Stimulated activated CD4-positive, alpha-beta T cell treated with anti-CD3 and anti-CD28 coated beads, Interleukin-12 subunit alpha, Interleukin-12 subunit beta, amount 100 ng/mL, for 48 hours (primary cell): ENCODE results near the gene SINHCAF.
A peak's percentile ranks its signal among the peaks of the same experiment; 100 is the strongest.
"Not testable (repeated sequence)": the region's sequence is repeated elsewhere in the genome, so short reads cannot be mapped to it uniquely, and the experiment has no call there.

ENCODE experiments used
- DNase-seq, 3 donors: peaks; one replicate each; pipeline ENCODE4 v3.0.0-alpha.2; 2020; ENCODE audit warnings: low read depth in 2 of 3, low spot score in 1 of 3

Gene SINHCAF

DNA sequence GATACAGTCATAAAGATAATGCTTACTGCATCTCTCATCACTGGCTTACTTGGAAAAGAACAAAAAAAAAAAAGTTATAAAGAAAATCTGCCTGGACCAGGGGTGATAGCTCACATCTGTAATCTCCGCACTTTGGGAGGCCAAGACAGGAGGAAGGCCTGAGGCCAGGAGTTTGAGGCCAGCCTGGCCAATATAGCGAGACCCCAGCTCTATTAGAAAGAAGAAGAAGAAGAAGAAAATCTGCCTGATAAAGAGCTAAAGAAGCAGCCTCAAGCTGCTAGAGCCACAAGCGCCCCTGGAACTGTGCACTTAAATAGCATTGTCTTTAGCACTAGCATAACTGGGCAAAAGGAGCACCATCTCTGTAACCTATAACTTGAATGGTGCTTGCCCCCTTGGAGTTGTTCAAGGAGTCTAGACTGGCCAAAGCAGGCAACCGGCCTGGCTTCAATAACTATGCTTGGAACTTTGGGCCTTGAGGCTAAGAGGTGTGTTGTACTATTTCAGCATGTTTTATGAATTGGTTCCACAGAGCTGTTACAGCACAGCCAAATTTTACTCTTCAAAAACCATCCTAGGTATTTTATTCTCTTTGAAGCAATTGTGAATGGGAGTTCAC lies 53.2 kb downstream of the SINHCAF start:
- no peak for DNase-seq

DNA sequence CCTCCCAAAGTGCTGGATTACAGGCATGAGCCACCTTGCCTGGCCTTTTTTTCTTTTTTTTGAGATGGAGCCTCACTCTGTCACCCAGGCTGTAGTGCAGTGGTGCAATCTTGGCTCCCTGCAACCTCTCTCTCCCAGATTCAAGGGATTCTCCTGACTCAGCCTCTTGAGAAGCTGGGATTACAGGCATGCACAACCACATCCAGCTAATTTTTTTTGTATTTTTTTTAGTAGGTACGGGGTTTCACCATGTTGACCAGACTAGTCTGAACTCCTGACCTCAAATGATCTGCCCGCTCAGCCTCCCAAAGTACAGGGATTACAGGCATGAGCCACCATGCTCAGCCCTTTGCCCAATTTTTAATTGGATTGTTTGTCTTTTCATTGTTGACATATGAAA lies 58.0 kb downstream of the SINHCAF start:
- DNase-seq = no peak

GRCh38 chr12:31265722-31266121 lies 60.2 kb downstream of the SINHCAF start:
- DNase-seq = no peak

DNA sequence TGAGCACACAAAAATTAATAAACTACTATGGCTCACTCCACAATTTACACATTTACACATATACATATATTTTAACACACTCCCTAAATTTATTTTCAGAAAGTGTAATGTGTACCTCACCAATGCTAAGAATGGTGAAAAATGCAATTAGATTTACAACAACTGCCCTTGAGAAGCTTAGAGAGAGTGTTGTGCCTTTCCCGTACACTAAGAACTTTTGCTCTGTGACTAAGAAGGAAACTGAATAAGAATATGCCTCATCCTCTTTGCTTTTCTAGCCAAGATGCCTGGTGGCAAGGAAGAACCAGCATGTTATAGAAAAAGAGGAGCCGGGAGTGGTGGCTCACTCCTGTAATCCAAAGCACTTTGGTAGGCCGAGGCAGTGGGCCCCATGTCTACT lies 62.3 kb downstream of the SINHCAF start:
- DNase-seq = no peak

GRCh38 chr12:31261744-31262143 lies 64.2 kb downstream of the SINHCAF start:
- DNase-seq = no peak

DNA sequence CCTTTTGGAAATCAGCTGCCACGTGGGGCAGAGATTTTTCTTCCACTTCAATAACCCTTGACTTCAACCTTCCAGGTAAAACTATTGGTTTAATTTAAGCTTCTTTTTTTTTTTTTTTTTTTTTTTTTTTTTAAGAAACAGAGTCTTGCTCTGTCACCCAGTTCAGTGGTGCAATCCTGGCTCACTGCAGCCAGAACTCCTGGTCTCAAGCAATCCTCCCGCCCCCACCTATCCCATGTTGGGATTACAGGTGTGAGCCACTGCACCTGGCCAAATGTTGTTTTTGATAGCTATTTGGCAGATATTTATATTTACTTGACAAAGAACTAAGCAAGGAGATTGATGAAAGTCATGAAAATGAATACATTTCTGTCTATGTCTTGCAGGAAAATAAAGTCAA lies 65.1 kb downstream of the SINHCAF start:
- no peak for DNase-seq

DNA sequence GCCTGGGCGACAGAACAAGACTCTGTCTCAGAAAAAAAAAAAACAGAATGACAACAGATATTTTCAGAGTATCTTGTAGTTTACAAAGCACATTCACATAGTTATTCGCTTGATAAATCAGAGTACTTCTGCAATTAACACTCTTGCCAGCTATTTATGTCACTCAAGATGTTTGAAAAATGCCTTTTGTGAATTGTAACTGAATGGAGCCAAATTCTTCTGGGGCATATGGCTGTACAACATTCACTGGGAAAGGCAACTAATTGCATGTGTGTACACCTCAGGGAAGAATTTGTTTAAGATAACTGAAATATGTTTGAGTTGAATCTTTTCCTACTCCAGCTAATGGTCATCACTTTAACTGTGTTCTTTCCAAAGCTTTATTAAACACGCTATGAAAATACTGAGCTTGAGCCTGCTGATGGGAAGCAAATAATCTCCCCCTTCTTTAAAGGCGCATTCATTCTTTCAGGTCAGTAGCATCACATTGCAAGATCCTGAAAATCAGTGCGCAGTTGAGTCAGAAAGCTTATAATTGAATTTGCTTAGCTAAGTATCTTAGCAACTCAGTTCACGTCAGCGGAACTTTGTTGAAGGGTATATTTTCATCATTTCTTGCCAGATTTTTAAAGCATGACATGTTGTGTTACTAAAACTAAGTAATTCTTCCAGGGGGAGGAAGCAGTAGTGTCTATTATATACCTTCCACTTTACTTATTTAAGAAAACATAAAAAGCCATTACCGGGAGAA lies 66.6 kb downstream of the SINHCAF start:
- no peak for DNase-seq

- DNase-seq = no peak
Measured at GRCh38 chr12:31257784-31258183, 68.2 kb downstream of the SINHCAF start.

- DNase-seq = not testable (repeated sequence)
Measured at GRCh38 chr12:31251707-31252611, 74.0 kb downstream of the SINHCAF start.

- DNase-seq = no peak
Measured at GRCh38 chr12:31250179-31250578, 75.8 kb downstream of the SINHCAF start.

DNA sequence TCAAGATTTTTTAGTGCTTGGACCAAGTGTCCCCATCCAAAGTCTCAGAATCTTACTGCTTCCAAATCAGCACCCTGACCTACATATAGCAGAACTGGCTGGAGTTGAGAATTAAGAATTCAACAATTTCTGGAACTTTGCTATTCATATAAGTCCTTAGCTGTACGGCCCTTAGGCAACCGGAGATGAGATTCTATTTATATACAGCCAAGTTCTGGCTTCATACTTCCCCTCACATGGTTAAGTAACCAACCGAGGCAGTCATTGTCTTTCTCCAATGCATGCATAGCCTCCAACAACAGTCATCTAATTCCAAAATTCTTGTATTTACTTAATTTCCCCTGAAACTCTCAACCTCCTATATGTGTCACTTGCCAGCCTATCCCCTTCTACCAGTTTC lies 76.6 kb downstream of the SINHCAF start:
- DNase-seq = no peak

DNA sequence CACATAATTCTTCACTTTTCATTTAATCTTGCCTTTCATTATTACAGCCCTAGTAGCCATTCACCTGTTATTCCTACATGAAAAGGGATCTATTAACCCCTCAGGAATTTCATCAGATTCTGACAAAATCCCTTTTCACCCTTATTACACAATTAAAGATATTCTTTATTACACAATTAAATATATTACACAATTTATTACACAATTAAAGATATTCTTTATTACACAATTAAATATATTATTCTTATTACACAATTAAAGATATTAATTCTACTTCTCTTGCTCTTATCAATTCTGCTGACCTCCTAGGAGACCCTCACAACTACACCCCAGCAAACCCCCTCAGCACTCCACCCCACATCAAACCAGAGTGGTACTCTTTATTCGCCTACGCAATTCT lies 77.1 kb downstream of the SINHCAF start:
- no peak for DNase-seq

- DNase-seq = no peak
Measured at GRCh38 chr12:31248337-31248736, 77.6 kb downstream of the SINHCAF start.

DNA sequence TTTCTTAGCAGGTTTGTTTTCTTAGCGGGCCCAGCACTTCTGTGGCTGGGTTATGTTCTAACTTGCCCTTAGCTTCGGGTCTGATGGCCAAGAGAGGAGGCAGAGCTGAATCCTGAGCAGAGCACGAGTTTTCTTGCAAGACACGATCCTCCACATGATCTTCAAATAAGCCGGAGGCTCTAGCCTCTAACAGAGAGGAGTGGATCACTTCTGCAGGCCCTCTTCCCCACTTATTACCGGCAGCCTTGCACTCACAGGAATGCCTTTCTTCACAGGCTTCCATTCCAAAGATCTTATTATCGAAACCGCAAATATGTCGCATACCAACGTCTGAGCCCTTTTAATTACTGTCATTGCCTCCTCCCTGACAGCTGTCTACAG lies 79.5 kb downstream of the SINHCAF start:
- no peak for DNase-seq

DNA sequence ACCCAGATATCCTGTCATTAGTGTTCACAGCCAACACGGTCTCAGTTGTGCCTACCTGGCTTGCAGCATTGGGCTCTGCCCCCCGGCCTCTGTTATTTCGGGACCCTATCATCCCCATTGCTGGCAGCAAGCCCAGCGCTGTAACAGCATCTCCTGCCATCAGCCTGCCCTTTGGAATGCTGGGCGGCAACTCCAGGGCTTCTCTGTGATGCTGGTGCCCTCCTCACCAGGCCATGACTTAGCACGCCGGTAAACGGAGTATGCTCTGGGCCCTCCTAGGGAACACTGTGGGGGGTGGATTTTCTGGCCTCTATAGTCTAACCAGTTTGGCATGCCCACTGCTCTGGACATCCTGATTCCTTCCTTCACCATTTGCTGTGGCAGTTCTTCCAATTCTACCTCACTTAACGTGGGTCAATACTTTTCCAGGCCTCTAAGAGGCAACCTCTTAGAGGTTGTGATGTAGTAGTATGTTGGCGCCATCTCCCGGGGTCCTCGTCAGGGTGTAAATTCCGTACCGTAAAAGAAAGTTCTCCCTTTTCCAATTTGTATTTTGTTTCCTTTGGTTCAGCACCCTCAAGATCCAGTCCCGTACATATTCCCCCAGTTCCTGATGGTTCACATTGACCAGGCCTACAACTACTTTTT lies 80.0 kb downstream of the SINHCAF start:
- no peak for DNase-seq

DNA sequence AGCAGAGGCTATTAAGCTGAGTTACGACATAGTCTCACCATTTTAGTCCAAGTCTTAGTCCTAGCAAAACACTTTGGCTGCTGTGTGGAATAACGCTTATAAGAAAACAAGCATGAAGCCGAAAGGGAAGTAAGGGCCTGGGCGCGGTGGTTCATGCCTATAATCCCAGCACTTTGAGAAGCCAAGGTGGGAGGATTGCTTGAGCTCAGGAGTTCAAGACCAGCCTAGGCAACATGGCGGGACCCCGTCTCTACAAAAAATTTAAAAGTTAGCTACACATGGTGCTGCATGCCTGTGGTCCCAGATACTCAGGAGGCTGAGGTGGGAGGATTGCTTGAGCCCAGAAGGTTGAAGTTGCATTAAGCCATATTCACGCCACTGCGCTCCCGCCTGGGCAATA lies 83.5 kb downstream of the SINHCAF start:
- not testable (repeated sequence) for DNase-seq

DNA sequence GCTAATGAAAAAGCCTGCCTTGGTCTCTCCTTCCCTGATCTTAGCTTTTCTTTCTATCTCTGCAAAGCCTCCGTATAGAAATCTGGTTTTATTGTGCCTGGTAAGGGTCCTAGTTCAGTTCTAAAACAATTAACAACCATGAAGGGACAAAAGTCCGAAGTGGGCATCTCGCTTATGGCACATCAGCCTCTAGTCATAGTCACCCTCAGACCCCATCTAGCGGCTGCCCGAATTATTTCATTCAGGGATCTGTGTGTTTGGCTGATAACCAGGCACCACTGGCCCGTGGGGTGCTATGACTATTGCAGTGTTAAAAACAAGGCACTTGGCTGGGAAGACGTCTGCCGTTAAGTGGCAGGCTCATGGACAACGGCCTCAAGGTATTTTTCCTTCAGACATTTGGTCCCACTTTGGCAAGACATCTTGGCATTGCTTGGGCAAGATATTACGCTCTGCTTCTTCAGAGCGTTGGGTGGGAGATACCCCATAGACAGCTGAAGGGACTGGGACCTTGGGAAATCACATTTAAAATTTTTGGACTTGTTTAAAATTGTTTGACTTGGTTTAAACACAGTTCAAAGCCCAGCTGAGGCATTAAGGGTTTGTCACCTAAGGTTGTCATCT lies 87.1 kb downstream of the SINHCAF start:
- peak; percentile 28 to 62 (median 49) for DNase-seq

- not testable (repeated sequence) for DNase-seq
Measured at GRCh38 chr12:31238333-31238732, 87.6 kb downstream of the SINHCAF start.

- no peak for DNase-seq
Measured at GRCh38 chr12:31236998-31237637, 88.8 kb downstream of the SINHCAF start.

DNA sequence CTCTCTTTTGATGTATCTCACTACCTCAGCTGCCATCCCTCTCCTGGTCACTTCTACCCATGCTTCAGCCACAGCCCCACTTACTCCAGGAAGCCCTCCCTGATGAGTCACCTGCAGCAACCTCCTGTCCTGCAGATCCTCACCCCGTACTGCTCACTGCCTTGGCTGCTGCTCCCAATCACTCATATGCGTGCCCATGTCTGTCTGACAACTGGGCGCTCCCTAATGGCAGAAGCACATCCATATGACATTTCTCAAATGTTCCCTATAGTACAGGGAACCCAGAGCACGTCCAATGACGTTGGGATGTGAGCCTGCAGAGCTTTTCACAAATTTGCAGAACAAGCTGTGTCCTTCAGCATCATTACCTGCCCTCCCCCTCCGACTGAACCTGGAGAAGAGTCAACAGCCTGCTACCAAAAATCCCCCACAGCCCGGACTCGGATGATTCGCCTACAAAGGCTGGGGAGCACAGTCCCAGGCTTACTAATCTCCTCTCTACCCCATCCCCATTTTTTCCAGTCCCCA lies 90.0 kb downstream of the SINHCAF start:
- DNase-seq = no peak
